Spleen (tissue), 7 donors: ENCODE results near the gene CPO.

Experiments
- CTCF ChIP-seq, 11 experiments: fragments of 200-600 bp in 7 of 11; fragments of 450-650 bp in 4 of 11; sonication (generic) in 4 of 11; IDR thresholded peaks in 8 of 11; conservative IDR thresholded peaks in 3 of 11; 1 replicate in 7 of 11; 2 replicates in 4 of 11; pipeline versions ENCODE4 v1.4.0 to v1.8.0; 2016 to 2021; ENCODE audit warnings: antibody characterized with exemption in 11 of 11, inconsistent platforms in 4 of 11, mild to moderate bottlenecking in 1 of 11
- POLR2A ChIP-seq, 3 donors: fragments of 450-650 bp; IDR thresholded peaks; one replicate each; pipeline ENCODE4 v1.5.1; 2017; ENCODE audit warnings: antibody characterized with exemption in 3 of 3, mild to moderate bottlenecking in 1 of 3
- POLR2AphosphoS5 ChIP-seq, 3 donors: sonication (generic); formaldehyde crosslinking; IDR thresholded peaks; one replicate each; pipeline ENCODE4 v1.5.1; 2017; ENCODE audit warnings: antibody characterized with exemption in 3 of 3
- donor health status: DM: no; HTN: no; CAD: no; lungs with moderate emphysema.
- donor health status: DM: no; HTN: no; CAD: no.
- donor health status: DM: no; HTN: no; CAD: no.

- TF ChIP-seq CTCF (IDR thresholded peaks at IDR 0.05 in 8 of 11, conservative IDR thresholded peaks at IDR 0.05 in 3 of 11) (no peak), POLR2AphosphoS5 (IDR thresholded peaks at IDR 0.05) (no peak), POLR2A (IDR thresholded peaks at IDR 0.05) (no peak)
Measured at GRCh38 chr2:206978746-206979145, 39.4 kb downstream of the CPO start.
